GM18505 (cell line): ENCODE measurements around the gene HSPB7.
A peak's percentile ranks its signal among the peaks of the same experiment; 100 is the strongest.
"Not testable (repeated sequence)": the region's sequence is repeated elsewhere in the genome, so short reads cannot be mapped to it uniquely, and the experiment has no call there.

ENCODE experiments used
- ATAC-seq: cut with Tn5 transposase; IDR thresholded peaks from one replicate; pipeline ENCODE4 v1.9.1; 2021; ENCODE audit not compliant: unreplicated experiment
- POLR2A ChIP-seq: IDR thresholded peaks from 4 replicates; pipeline ENCODE4 v1.6.1; 2011; ENCODE audit warnings: borderline replicate concordance; ENCODE audit not compliant: insufficient read depth, insufficient read length; ENCODE audit errors: extremely low read depth

The HSPB7 gene

DNA sequence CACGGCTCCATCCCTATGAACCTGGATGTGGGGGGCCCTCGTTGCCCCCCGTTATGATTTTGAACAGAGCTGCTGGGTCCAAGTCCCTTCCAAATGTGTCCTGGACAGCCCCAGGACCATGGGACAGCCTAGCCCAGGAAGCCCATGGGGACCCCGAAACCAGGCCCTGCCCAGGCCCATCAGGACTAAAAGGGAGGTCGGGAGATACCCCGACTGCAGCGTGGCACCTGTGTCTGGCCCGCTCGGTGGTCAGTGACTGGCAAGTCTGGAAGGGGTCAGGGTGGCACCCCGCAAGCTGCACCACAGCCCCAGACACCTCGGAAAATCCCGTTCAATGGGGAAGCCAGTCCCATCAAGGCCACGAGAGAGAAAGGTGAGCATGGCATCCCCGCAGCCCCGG lies 24.2 kb downstream of the HSPB7 start:
- no peak for TF ChIP-seq POLR2A
- no peak for ATAC-seq

GRCh38 chr1:15992582-15993500 lies 25.0 kb downstream of the HSPB7 start:
- no peak for TF ChIP-seq POLR2A
- no peak for ATAC-seq

DNA sequence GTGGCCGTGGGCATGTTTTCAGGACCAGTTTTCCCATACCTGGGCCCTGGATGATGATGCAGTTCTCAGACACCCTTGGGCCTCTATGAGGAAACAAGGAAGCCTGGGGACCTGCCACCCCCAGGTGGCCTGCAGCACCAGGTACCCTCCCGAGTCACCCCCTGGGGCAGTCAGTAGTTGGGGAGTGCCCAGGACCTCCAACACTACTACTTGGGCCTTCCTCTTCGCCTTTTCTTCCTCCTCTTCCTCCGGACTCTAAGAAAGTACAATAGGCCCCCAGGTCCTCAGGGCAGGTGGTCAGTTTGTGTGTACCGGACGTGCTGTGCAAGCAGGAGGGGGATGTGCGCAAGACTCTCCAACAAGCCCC lies 25.7 kb downstream of the HSPB7 start:
- no peak for TF ChIP-seq POLR2A
- no peak for ATAC-seq

DNA sequence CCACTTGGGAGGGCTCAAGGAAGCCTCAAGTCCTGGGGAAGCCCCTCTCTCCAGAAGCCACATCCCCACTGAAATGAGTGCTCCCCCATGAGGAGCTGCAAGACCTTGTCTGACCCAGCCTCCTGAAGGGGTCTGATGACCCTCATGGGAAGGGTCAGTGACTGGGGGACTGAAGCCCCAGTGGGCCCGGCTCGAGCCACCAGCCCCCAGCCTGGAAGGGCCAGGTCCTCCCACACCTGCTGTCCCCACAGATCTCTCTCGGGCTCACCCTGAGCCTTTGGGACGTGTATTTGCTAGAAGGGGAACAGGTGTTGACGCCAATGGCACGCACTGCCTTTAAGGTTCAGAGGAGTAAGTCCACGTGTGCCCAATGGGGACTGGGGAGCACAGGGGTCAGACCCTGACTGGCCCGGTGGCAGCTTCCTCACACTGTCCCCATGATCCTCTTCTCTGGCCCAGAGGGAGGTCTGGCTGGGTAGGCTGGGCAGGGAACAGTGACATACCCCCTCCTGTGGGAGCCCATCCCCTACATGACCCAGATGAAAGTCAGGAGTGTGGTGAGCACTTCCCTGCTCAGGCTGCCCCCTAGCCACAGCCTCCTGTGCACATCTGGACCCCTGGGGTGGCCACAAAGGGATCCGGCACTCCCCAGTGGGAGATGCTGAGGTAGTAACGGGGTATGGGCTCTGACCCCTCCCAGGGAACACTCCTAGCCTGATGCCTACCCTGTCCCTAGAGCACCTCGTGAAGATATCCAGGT lies 26.2 kb downstream of the HSPB7 start:
- TF ChIP-seq POLR2A, result no peak
- ATAC-seq, result no peak

GRCh38 chr1:15989776-15990175 lies 28.1 kb downstream of the HSPB7 start:
- no peak for ATAC-seq
- TF ChIP-seq POLR2A, result no peak

DNA sequence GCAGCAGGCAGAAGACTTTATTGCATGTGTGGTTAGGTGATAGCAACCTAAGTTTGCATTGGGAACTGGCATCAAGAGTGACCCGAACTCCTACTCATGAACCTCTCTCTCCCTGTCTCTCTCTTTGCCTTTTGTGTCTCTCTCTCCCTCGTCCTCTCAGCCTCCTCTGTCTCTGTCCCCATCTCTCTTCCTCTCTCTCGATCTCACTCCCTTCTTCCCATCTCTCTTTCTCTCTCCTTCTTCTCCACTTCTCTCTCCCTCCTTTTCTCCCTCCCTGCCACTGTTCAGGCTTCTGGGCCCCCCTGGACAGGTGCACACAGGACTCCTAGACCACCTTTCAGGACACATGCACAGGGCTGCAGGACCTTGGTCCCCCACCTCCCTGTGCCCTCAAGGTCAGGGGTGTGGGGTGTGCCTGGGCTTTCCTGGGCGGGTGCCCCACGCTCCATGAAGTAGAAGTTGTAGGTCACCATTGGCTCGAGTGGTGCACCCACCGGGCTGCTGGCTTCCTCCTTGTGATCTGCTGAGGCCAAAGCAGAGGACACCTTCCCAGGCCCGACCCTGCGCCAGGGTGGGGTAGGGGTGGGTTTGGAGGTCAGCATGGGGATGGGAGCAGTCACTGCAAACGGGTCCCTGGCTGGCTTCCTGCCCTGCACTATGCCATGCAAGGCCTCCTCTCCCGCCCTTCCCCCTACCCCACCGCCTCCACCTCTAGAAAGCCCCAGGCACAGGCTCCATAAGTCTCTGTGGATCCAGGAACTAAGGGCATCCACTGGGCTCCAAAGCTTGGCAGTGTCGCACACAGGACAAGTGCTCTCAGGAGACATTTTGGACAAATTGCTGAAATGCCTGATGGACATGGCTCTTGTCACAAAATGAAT lies 28.7 kb downstream of the HSPB7 start:
- no peak for TF ChIP-seq POLR2A
- no peak for ATAC-seq

DNA sequence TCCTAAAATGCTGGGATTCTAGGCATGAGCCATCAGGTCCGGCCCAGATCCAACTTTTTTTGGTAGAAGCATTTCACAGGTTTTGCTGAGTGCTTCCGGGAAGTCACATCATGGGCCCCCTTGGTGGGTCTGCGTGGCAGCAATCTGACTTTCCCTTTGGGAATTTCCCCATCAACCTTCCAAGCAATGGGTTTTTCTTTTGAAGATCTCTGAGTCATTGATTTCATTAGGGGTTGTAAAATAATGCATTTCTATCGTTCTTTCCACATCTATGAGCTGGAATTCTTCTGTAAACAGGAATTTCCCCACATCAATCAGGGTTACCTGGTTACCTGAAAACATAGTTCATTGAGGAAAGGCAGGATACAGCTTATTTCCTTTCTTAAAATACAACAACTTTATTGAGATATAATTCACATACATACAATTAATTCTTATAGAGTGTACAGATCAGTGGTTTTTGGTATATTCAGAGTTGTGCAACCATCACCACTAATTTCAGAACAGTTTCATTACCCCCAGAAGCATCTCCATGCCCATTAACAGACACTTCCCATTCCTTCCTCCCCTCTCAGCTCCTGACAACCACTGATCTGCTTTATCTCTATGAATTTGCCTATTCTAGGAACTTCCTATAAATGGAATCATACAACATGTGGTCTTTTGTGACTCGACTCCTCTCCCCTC lies 32.1 kb downstream of the HSPB7 start:
- no peak for TF ChIP-seq POLR2A
- ATAC-seq, result no peak

- ATAC-seq, result no peak
- no peak for TF ChIP-seq POLR2A
Measured at GRCh38 chr1:15983275-15983674, 34.6 kb downstream of the HSPB7 start.

DNA sequence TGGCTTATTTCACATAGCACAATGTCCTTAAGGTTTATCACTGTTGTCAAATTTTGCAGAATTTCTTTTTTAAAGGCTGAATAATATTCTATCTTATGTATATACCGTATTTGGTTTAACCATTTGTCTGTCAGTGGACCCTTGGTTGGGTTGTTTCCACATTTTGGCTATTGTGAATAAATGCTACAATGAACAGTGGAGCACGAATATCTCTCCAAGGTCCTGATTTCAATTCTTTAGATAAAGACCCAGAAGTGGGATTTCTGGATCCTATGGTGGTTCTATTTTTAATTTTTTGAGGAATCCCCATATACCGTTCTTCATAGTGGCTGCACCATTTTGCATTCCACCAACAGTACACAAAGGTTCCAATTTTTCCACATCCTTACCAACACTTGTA lies 36.2 kb downstream of the HSPB7 start:
- no peak for TF ChIP-seq POLR2A
- no peak for ATAC-seq

DNA sequence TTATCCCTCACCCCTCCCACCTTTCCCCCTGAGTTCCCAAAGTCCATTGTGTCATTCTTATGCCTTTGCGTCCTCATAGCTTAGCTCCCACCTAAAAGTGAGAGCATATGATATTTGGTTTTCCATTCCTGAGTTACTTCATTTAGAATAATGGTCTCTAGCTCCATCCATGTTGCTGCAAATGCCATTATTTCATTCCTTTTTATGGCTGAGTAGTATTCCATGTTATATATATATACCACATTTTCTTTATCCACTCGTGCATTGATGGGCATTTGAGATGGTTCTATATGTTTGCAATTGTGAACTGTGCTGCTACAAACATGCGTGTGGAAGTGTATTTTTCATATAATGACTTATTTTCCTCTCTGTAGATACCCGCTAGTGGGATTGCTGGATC lies 39.9 kb downstream of the HSPB7 start:
- not testable (repeated sequence) for ATAC-seq

- peak; percentile 76 for TF ChIP-seq POLR2A
- peak; percentile 68 for ATAC-seq
Measured at GRCh38 chr1:15975805-15976680, 41.8 kb downstream of the HSPB7 start, which contains the start of gene ZBTB17. Gene ZBTB17, minus strand, starts transcription at chr1:15976101. Its CDS starts 27,606 bp downstream, at chr1:15948495.

GRCh38 chr1:15975358-15975804 lies 42.5 kb downstream of the HSPB7 start:
- ATAC-seq, result peak; percentile 60
- TF ChIP-seq POLR2A, result no peak
